Measurements from ENCODE around the gene ZNF341. TPM values are rescaled to one million over a fixed set of nuclear protein-coding genes. Genes with fewer than 3 reads are reported as not detected.
A peak's percentile ranks its signal among the peaks of the same experiment; 100 is the strongest.

Gene ZNF341
- total and polyA plus RNA-seq, 10 donors = 2.3 to 6.7 (median 4.5) TPM

DNA sequence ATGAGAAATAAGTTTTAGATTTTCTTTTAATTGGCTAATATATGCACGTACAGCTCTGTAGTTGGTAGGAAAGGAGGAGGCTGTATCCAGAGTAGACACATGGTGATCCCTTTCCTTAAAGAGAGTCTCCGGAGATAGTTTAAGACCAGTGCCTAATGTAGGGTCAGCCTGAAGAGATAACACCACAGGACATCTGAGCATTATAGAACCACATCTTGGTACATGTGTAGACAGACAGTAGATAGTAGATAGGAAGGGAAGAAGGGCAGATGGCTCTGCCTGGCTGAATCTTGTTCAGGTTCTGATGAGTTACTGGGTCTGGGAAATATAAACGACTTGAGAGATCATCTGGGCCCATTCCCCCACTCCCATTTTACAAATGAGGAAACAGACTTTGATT, 97.8 kb downstream of the ZNF341 start:
- H3K4me1 ChIP-seq = peaks cover 28 to 100% (median 80%) of the 10 kb centered on the region in 6 donors
- TF ChIP-seq POLR2AphosphoS5 (IDR thresholded peaks at IDR 0.05) (no peak), POLR2A (IDR thresholded peaks at IDR 0.05) (no peak)
- TF ChIP-seq, protein P1, sequence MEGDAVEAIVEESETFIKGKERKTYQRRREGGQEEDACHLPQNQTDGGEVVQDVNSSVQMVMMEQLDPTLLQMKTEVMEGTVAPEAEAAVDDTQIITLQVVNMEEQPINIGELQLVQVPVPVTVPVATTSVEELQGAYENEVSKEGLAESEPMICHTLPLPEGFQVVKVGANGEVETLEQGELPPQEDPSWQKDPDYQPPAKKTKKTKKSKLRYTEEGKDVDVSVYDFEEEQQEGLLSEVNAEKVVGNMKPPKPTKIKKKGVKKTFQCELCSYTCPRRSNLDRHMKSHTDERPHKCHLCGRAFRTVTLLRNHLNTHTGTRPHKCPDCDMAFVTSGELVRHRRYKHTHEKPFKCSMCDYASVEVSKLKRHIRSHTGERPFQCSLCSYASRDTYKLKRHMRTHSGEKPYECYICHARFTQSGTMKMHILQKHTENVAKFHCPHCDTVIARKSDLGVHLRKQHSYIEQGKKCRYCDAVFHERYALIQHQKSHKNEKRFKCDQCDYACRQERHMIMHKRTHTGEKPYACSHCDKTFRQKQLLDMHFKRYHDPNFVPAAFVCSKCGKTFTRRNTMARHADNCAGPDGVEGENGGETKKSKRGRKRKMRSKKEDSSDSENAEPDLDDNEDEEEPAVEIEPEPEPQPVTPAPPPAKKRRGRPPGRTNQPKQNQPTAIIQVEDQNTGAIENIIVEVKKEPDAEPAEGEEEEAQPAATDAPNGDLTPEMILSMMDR (IDR thresholded peaks at IDR 0.05 in 8 of 11, conservative IDR thresholded peaks at IDR 0.05 in 3 of 11) = no peak
- no peak overlapping the region for H3K4me3 ChIP-seq
- no peaks in the 10 kb centered on the region for H3K27me3 ChIP-seq (replicated peaks in 1 of 7)
- peak overlapping the region in 3 of 8 donors; percentile 28 to 49 (median 36) for H3K27ac ChIP-seq
- DNase-seq = no peak
- peaks cover 0 to 35% (median 0%) of the 10 kb centered on the region in 6 donors for H3K36me3 ChIP-seq
- 72 to 82% (median 76%) methylated on average over 3 of the region's 3 CpGs for WGBS, 5 donors
- intact Hi-C loops (cut with DNase I; ENCODE audit: low total_unique reads) = loop anchor here (10.0 kb wide), 1 partner anchor 95 kb away; the partner anchor contains the start of gene ZNF341
- H3K9me3 ChIP-seq = no peaks in the 10 kb centered on the region

DNA sequence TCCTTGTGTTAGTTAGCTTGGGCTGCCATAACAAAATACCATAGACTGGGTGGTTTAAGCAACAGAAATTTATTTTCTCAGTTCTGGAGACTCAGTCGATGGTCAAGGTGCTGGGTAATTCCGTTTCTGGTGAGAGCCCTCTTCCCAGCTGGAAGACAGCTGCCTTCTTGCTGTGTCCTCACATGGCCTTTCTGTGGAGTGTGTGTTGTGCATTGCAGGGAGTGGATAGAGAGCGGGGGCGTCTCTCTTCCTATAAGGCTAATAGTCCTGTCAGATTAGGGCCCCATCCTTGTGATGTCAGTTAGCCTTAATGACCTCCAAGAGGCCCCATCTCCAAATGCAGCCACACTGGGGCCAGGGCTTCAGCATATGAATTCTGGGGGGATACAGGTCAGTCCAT, 98.6 kb downstream of the ZNF341 start:
- WGBS, 5 donors = 75 to 87% (median 82%) methylated on average over 4 of the region's 4 CpGs
- peaks cover 0 to 43% (median 0%) of the 10 kb centered on the region in 6 donors for H3K36me3 ChIP-seq
- intact Hi-C loops (cut with DNase I; ENCODE audit: low total_unique reads) = loop anchor here (10.0 kb wide), 1 partner anchor 96 kb away; the partner anchor contains the start of gene ZNF341
- H3K4me1 ChIP-seq = peaks cover 25 to 98% (median 77%) of the 10 kb centered on the region in 6 donors
- no peak for DNase-seq
- no peaks in the 10 kb centered on the region for H3K27me3 ChIP-seq (replicated peaks in 1 of 7)
- H3K27ac ChIP-seq = peak overlapping the region in 3 of 8 donors; percentile 10 to 49 (median 36)
- H3K9me3 ChIP-seq = no peaks in the 10 kb centered on the region
- no peak overlapping the region for H3K4me3 ChIP-seq
- TF ChIP-seq, protein P1 (IDR thresholded peaks at IDR 0.05 in 8 of 11, conservative IDR thresholded peaks at IDR 0.05 in 3 of 11) = no peak
- no peak for TF ChIP-seq POLR2AphosphoS5 (IDR thresholded peaks at IDR 0.05)
- TF ChIP-seq POLR2A (IDR thresholded peaks at IDR 0.05) = no peak

DNA sequence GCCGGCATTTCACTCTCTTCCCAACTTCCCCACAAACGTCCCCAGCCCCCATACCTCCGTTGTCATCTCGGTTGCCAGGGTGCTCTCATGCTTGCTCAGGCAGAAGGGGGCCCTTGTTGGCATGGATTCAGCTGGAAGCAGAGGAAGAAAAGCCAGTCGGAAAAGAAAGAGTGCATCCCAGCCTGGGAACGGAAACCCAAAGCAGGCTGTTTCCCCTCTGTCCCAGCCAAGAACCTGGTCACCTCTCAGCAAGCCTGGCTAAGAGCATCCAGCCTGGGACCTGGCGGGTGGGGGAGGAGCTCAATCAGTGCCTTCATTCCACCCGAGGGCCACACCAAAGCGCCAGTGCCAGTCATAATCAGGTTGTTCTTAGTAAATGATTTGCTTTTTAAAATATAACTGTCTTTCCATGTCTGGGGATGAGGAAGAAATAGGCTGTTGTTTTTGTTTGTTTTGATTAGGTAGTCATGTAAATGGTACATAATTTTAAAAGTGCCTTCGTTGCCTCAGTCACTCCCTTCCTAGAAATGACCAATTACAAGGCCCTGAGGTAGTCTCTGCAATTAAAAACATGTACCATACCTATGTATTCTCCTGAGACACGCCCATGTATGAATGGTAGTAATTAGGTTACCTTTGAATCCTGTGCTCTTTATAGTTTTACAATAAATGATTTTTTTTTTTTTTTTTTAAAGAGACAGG, 100.5 kb downstream of the ZNF341 start:
- TF ChIP-seq, protein P1 (IDR thresholded peaks at IDR 0.05 in 8 of 11, conservative IDR thresholded peaks at IDR 0.05 in 3 of 11) = no peak
- peak in 1 of 3 donors; percentile 5 for TF ChIP-seq POLR2AphosphoS5 (IDR thresholded peaks at IDR 0.05)
- H3K4me1 ChIP-seq = peaks cover 24 to 98% (median 75%) of the 10 kb centered on the region in 6 donors
- peak overlapping the region in 4 of 8 donors; percentile 12 to 49 (median 28) for H3K27ac ChIP-seq
- H3K36me3 ChIP-seq = peaks cover 0 to 54% (median 0%) of the 10 kb centered on the region in 6 donors
- H3K9me3 ChIP-seq = no peaks in the 10 kb centered on the region
- no peak overlapping the region for H3K4me3 ChIP-seq
- H3K27me3 ChIP-seq (replicated peaks in 1 of 7) = no peaks in the 10 kb centered on the region
- intact Hi-C loops (cut with DNase I; ENCODE audit: low total_unique reads) = loop anchor here (10.0 kb wide), 1 partner anchor 97 kb away; the partner anchor contains the start of gene ZNF341
- WGBS, 5 donors = 58 to 84% (median 70%) methylated on average over 11 of the region's 11 CpGs
- no peak for DNase-seq

DNA sequence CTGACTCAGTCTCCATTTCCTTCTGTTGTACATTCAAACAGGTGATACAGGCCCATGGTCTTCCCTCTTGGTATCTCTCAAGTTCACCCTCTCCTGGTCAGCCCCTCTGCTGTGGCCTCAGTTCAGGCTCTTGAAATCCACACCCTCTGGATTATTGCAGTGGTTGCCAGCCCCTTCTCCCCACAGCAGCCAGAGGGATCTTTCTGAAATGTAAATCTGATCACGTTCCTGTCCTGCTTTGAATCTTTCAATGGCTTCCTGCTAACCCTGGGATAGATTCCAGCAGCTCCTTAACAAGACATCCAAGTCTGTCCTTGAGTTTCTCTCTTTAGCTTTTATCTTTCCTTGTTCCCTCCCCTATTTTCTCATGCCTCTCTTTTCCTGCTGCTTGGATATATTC, 101.5 kb downstream of the ZNF341 start:
- H3K27ac ChIP-seq = peak overlapping the region in 3 of 8 donors; percentile 28 to 58 (median 32)
- peaks cover 26 to 98% (median 75%) of the 10 kb centered on the region in 6 donors for H3K4me1 ChIP-seq
- H3K9me3 ChIP-seq = no peaks in the 10 kb centered on the region
- 55 to 77% (median 60%) methylated on average over 1 of the region's 1 CpG for WGBS, 5 donors
- no peaks in the 10 kb centered on the region for H3K27me3 ChIP-seq (replicated peaks in 1 of 7)
- TF ChIP-seq POLR2A (IDR thresholded peaks at IDR 0.05) (no peak), POLR2AphosphoS5 (IDR thresholded peaks at IDR 0.05) (no peak)
- TF ChIP-seq, protein P1 (IDR thresholded peaks at IDR 0.05 in 8 of 11, conservative IDR thresholded peaks at IDR 0.05 in 3 of 11) = no peak
- H3K4me3 ChIP-seq = no peak overlapping the region
- intact Hi-C loops (cut with DNase I; ENCODE audit: low total_unique reads) = loop anchor here (10.0 kb wide), 1 partner anchor 99 kb away; the partner anchor contains the start of gene ZNF341
- DNase-seq = no peak
- H3K36me3 ChIP-seq = peaks cover 0 to 54% (median 0%) of the 10 kb centered on the region in 6 donors

All from spleen (tissue), 11 donors.